Activated T-cell treated with anti-CD3 and anti-CD28 coated beads, Interleukin-2, amount 50 U/mL, for 4 hours (primary cell): ENCODE measurements around the gene ADCY7. TPM values are rescaled to one million over a fixed set of nuclear protein-coding genes. Genes with fewer than 3 reads are reported as not detected.

ENCODE experiments used
- ATAC-seq, 2 donors: fragments of 200-7000 bp; cut with Tn5 transposase; one replicate each; pipeline ENCODE4 v1.10.0; 2021
- DNase-seq: peaks from one replicate; pipeline ENCODE4 v3.0.0-alpha.2; 2020
- H3K27me3 Mint-ChIP-seq: one replicate; pipeline ENCODE4 v1.8.0; 2021; ENCODE audit warnings: low read depth, mixed read lengths
- H3K36me3 Mint-ChIP-seq: one replicate; pipeline ENCODE4 v1.8.0; 2022; ENCODE audit warnings: mixed read lengths; ENCODE audit not compliant: insufficient read depth
- H3K4me1 Mint-ChIP-seq: one replicate; pipeline ENCODE4 v1.8.0; 2021; ENCODE audit warnings: low read depth, mixed read lengths
- H3K4me3 Mint-ChIP-seq: one replicate; pipeline ENCODE4 v1.8.0; 2021; ENCODE audit warnings: mild to moderate bottlenecking, moderate library complexity, mixed read lengths
- H3K9me3 Mint-ChIP-seq: one replicate; pipeline ENCODE4 v1.8.0; 2021; ENCODE audit warnings: mixed read lengths
- total RNA-seq, 3 donors: library from RNA; stranded (reverse); gene quantifications; one replicate each; pipeline ENCODE4 v1.2.1, GENCODE V29; 2021

The ADCY7 gene
- total RNA-seq, 3 donors from 2014 or later, result 61.7 to 77.6 (median 70.7) TPM

DNA sequence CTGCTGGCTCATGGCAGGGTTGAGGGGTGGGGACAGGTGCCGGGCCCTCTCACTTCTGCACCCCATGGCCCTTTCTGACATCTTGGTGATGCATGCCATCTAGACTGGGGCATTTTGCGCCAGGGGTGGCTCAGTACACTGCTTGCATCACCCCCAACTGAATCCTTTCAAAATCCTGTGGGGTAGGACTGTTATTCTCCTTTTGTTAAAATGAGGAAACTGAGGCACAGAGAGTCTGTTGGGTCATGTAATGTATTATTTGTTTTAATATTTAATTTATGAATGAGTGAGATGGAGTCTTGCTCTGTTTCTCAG lies 9.9 kb downstream of the ADCY7 start:
- DNase-seq (no peak), ATAC-seq (no peak)
- Mint-ChIP-seq H3K27me3 (no peaks in the 10 kb centered on the region), H3K4me3 (peak overlapping the region; percentile 21), H3K36me3 (peaks cover 8% of the 10 kb centered on the region), H3K9me3 (peaks cover 4% of the 10 kb centered on the region), H3K4me1 (peaks cover 95% of the 10 kb centered on the region)

- DNase-seq (no peak), ATAC-seq (peak; percentile 54 to 59)
- H3K4me3 Mint-ChIP-seq, result peak overlapping the region; percentile 66
- no peaks in the 10 kb centered on the region for H3K27me3 Mint-ChIP-seq
- peaks cover 4% of the 10 kb centered on the region for H3K9me3 Mint-ChIP-seq
- peaks cover 95% of the 10 kb centered on the region for H3K4me1 Mint-ChIP-seq
- peaks cover 8% of the 10 kb centered on the region for H3K36me3 Mint-ChIP-seq
These were observed 10.6 kb downstream of the ADCY7 start for GRCh38 chr16:50276801-50277555.

DNA sequence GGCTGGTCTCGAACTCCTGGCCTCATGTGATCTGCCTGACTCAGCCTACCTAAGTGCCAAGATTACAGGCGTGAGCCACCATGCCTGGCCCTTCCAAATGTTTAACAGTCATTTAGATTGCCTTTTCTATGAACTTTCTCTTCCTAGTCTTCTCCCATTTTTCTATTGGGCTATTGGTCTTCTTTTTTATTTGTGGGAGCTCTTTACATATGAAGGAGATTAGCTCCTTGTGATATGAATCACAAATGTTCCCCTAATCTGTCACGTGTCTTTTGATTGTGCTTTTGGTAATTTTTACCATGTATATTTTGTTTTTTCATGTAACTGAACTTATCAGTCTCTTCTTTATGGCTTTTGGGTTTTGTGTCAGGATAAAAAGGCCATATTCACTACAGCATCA lies 11.9 kb downstream of the ADCY7 start:
- Mint-ChIP-seq H3K4me1 (peaks cover 95% of the 10 kb centered on the region), H3K4me3 (peak overlapping the region; percentile 66), H3K9me3 (peaks cover 4% of the 10 kb centered on the region), H3K36me3 (peaks cover 8% of the 10 kb centered on the region), H3K27me3 (no peaks in the 10 kb centered on the region)
- ATAC-seq (no peak), DNase-seq (no peak)

DNA sequence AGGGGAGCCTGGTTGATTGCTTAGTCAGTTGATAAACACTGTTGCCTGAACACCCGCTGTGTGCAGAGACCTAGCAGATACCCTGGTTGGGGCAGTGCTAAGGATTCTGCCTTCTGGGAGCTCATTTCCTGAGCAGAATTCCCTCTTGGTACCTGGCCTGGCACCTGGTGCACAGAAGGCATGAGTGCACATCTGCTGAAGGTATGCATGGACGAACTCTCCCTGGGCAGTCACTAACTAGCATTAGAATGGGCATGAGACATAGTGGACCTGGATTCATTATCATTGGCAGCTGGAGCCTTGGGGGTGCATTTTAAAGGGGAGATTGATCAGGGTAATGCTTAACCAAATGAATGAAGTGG lies 13.1 kb downstream of the ADCY7 start:
- Mint-ChIP-seq H3K4me1 (peaks cover 96% of the 10 kb centered on the region), H3K27me3 (no peaks in the 10 kb centered on the region), H3K4me3 (peak overlapping the region; percentile 39), H3K36me3 (peaks cover 6% of the 10 kb centered on the region), H3K9me3 (peaks cover 4% of the 10 kb centered on the region)
- DNase-seq, result no peak
- ATAC-seq, result no peak

GRCh38 chr16:50280932-50281331 lies 14.6 kb downstream of the ADCY7 start:
- Mint-ChIP-seq H3K9me3 (peaks cover 4% of the 10 kb centered on the region), H3K4me3 (no peak overlapping the region), H3K27me3 (no peaks in the 10 kb centered on the region), H3K4me1 (peaks cover 96% of the 10 kb centered on the region), H3K36me3 (peaks cover 8% of the 10 kb centered on the region)
- ATAC-seq (no peak), DNase-seq (no peak)

DNA sequence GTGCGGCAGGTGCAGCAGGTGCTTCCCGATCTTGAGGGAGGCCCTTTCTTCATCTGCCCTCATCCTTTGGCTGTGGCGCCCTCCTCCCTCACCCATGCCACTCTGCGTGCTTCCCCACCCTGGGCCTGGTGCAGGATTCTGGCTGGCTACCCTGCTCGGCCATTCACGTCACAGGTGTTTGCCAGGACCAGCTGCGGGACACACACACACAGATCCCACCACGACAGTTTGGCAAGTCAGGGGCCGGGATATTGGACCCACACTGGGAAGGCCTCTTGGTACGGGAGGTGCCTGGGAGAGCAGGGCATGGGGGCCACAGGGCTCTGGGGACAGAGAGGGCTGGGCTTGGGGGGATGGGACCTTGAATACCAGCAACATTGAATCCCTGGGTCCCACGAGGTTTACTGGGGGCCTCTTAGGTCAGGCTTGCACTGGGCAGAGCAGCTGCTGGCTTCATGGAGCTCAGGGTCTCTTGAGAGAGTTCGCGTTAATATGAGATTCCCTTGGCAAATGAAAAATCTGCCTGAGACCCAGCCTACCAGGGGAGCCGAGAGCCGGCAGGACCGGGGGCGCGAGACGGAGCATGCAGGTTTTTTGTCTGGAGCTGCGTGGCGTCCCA lies 15.1 kb downstream of the ADCY7 start:
- no peaks in the 10 kb centered on the region for H3K27me3 Mint-ChIP-seq
- H3K4me3 Mint-ChIP-seq, result peak overlapping the region; percentile 62
- DNase-seq, result no peak
- H3K9me3 Mint-ChIP-seq, result peaks cover 4% of the 10 kb centered on the region
- H3K4me1 Mint-ChIP-seq, result peaks cover 92% of the 10 kb centered on the region
- ATAC-seq, result no peak
- H3K36me3 Mint-ChIP-seq, result peaks cover 11% of the 10 kb centered on the region

DNA sequence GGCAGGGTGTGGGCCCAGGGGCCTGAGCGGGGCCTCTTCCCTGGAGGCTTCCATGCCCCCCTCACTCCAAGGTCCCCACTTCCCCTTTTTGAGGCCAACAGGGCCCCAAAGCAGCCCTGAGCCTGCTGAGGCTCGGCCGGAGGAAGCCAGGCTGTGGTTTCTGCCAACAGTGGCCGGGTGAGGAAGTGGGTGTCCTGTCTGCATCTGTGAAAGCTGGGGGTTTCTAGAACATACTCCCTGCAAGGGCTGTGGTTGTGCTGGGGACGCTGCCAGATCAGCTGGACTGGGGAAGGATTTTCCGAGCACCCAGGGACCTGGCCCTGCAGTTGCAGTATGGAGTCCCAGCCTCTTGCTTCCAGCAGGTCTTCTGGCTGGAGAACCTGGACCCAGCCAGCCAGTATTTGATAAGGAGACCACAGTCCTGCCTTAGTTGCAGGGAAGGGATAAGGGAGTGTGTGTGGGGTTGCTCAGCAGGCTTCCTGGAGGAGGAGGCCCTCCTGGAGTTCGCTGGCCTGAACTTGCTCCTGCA lies 15.7 kb downstream of the ADCY7 start:
- Mint-ChIP-seq H3K27me3 (no peaks in the 10 kb centered on the region), H3K4me1 (peaks cover 88% of the 10 kb centered on the region), H3K9me3 (peaks cover 4% of the 10 kb centered on the region), H3K4me3 (peak overlapping the region; percentile 62), H3K36me3 (peaks cover 14% of the 10 kb centered on the region)
- ATAC-seq (peak; percentile 34 to 35), DNase-seq (peak; percentile 21)

GRCh38 chr16:50282955-50283631 lies 16.7 kb downstream of the ADCY7 start:
- no peaks in the 10 kb centered on the region for H3K27me3 Mint-ChIP-seq
- no peak for DNase-seq

GRCh38 chr16:50284131-50284911 lies 18.0 kb downstream of the ADCY7 start:
- ATAC-seq (peak in 1 of 2 donors; percentile 11), DNase-seq (no peak)
- peaks cover 71% of the 10 kb centered on the region for H3K4me1 Mint-ChIP-seq
- H3K9me3 Mint-ChIP-seq, result no peaks in the 10 kb centered on the region
- H3K36me3 Mint-ChIP-seq, result peaks cover 18% of the 10 kb centered on the region
- H3K27me3 Mint-ChIP-seq, result no peaks in the 10 kb centered on the region
- H3K4me3 Mint-ChIP-seq, result peak overlapping the region; percentile 38

More at GRCh38 chr16:50282955-50283631, 16.7 kb downstream of the ADCY7 start:
- Mint-ChIP-seq H3K4me3 (no peak overlapping the region), H3K9me3 (peaks cover 4% of the 10 kb centered on the region), H3K36me3 (peaks cover 13% of the 10 kb centered on the region), H3K4me1 (peaks cover 78% of the 10 kb centered on the region)
- no peak for ATAC-seq

- Mint-ChIP-seq H3K9me3 (no peaks in the 10 kb centered on the region), H3K4me1 (peaks cover 59% of the 10 kb centered on the region), H3K27me3 (no peaks in the 10 kb centered on the region), H3K4me3 (no peak overlapping the region), H3K36me3 (peaks cover 15% of the 10 kb centered on the region)
- DNase-seq (no peak), ATAC-seq (no peak)
These were observed 19.2 kb downstream of the ADCY7 start for GRCh38 chr16:50285406-50286003.

DNA sequence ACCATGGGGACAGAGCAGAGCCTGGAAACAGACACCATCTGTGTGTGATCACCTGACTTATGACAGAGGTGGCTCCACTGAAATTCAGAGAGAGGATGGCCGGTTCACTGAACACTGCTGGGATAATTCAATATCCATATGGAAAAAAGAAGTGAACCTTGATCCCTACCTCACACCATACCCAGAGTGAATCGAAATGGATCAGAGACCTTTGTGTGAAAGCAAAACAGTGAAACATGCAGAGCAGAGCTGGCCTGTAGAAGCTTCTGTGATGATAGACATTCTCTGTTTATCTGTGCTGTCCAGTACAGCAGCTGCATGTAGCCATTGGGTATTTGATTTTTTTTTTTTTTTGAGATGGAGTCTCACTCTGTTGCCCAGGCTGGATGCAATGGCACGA lies 20.3 kb downstream of the ADCY7 start:
- Mint-ChIP-seq H3K4me3 (no peak overlapping the region), H3K27me3 (no peaks in the 10 kb centered on the region), H3K36me3 (peaks cover 17% of the 10 kb centered on the region), H3K9me3 (no peaks in the 10 kb centered on the region), H3K4me1 (peaks cover 50% of the 10 kb centered on the region)
- DNase-seq (no peak), ATAC-seq (no peak)

DNA sequence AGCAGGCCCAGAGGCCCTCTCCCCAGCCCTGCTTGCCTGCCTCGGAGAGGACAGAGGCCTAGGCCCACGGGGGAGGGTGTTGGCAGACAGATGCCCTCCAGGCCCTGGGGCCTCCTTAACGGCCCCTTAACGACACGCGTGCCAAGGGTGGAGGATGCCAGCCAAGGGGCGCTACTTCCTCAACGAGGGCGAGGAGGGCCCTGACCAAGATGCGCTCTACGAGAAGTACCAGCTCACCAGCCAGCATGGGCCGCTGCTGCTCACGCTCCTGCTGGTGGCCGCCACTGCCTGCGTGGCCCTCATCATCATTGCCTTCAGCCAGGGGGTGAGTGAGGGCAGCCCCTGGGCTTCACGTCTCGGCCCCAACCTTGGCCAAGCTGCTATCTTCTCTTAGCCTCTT lies 21.7 kb downstream of the ADCY7 start:
- ATAC-seq (no peak), DNase-seq (no peak)
- Mint-ChIP-seq H3K4me1 (peaks cover 36% of the 10 kb centered on the region), H3K9me3 (no peaks in the 10 kb centered on the region), H3K36me3 (peaks cover 20% of the 10 kb centered on the region), H3K4me3 (no peak overlapping the region), H3K27me3 (no peaks in the 10 kb centered on the region)

DNA sequence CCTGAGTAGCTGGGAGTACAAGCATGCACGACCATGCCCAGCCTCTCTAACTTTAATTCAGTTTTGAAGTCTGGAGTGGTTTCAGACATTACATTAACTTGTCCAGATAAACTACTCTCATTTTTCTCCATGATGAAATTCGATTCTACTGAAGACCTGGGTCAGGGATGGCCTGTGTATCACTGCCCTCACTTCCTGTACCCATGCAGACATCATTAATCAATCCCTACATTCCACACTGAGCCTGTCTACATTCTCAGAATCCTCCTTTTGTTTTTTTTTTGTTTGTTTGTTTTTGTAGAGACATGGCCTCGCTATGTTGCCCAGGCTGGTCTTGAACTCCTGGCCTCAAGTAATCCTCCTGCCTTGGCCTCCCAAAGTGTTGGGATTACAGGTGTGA lies 22.6 kb downstream of the ADCY7 start:
- peaks cover 27% of the 10 kb centered on the region for H3K4me1 Mint-ChIP-seq
- H3K4me3 Mint-ChIP-seq, result no peak overlapping the region
- ATAC-seq, result no peak
- peaks cover 22% of the 10 kb centered on the region for H3K36me3 Mint-ChIP-seq
- H3K27me3 Mint-ChIP-seq, result no peaks in the 10 kb centered on the region
- no peaks in the 10 kb centered on the region for H3K9me3 Mint-ChIP-seq
- no peak for DNase-seq
